DLD1 (cell line): ENCODE data around the gene DOC2B.
"Not testable (repeated sequence)": the region's sequence is repeated elsewhere in the genome, so short reads cannot be mapped to it uniquely, and the experiment has no call there.

Experiments
- in situ Hi-C: cut with HindIII; loops from 2 replicates; pipeline ENCODE4 v1.10.0; 2017; ENCODE audit warnings: low sequenced_read_pairs

DOC2B gene

DNA sequence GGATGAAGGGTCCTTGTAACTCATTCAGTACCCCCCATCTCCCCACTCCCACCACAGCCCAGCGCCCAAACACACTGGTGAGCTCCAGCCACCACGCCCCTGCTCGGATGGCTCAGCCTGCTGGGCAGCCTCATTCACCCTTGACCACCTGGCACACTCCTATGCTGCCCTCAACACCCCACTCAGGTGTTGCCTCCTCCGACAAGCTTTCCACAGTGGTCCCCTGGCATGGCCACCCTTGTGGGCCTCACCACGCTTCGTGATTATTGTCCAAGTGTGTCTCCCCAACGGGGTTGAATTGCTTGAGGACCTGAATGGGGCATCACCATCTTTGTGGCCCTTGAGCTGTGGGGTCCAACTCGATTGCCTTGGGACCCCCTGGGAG is 12.0 kb upstream of the DOC2B start:
- in situ Hi-C loops, result no loop called here

DNA sequence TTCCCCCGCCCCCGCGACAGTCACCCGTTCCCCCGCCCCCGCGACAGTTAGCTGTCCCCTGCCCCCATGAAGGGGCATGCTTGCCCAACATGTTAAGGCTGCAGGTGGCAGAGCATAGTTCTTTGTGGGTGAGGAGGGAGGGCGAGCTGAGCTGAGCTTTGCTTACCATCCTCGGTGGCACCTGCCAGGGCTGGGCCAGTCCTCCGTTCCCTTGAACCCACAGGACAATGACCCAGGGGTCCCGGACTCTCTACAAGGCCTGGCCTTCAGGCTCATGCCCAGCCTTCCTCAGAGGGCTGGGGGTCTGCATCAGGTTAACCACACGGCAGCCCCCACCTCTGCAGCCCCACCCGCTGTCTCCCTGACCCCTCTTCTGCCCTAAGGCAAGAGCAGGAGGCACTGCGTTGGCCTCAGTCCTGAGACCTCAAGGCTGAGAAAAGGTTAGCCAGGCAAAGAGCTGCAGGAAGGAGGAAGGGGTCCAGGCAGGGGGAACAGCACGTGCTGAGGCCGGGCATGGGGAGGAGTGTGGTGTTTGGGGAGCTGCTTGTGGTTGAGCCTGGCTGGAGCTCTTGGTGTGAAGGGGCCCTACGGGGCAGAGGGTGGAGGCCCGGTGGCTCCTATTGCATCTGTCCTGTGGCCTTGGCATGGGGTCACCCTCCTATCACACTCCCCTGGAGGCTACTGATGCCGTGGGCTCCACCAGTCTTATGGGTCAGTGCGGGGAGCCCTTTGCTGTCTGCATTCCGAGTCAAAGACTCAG is 11.4 kb upstream of the DOC2B start:
- in situ Hi-C loops, result no loop called here

DNA sequence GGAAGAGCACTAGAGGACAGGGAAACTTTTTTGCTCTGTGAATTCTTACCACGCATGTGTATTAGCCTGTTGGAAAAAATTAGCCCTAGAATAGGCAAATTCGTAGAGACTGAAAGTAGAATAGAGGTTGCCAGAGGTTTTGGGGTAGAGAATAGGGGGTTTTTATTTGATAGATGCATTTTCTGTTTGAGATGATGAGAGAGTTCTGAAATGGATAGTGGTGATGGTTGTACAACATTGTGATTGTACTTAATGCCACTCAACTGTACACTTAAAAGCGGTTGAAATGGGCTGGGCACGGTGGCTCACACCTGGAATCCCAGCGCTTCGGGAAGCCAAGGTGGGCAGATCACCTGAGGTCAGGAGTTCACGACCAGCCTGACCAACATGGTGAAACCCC is 8.0 kb upstream of the DOC2B start:
- in situ Hi-C loops, result no loop called here

DNA sequence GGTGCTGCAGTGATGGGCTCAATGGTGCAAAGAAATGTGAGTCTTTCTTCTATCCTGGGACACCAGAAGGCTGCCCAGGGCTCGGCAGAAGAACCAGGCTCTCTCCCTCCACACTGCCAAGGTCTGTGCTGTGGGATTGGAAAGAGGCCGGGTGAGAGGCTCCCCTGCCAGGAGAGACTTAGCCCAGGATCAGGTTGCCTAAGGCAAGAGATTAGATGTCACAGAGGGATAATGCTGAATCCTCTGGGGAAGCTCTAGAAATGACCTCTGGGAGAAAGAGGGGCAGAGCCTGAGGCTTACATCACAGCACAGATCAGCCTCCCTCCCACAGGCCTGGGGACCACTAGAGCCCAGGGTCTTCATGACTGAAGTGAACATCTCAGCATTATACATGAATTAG is 5.7 kb upstream of the DOC2B start:
- in situ Hi-C loops, result no loop called here

DNA sequence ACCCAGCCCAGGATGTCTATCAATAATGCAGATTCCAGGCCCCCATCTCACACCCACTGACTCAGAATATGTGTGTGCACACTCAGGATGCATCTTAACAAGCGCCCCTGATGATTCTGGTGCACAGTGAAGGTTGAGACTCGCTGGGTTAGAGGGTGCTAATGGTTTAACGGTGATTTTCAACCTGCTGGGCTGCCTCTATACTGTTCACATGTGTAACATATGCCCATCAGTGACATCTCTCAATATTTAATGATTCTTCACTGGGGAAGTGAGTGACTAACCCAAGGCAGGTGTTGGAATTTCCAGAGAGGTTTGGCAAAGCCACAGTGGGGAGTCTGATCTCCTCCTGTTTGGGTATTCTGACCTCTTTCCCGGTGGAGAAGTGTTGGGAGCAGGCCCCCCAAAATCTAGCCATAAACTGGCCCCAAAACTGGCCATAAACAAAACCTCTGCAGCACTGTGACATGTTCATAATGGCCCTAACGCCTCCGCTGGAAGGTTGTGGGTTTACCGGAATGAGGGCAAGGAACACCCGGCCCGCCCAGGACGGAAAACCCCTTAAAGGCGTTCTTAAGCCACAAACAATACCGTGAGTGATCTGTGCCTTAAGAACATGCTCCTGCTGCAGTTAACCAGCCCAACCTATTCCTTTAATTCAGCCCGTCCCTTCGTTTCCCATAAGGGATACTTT is 4.1 kb upstream of the DOC2B start:
- in situ Hi-C loops, result no loop called here

DNA sequence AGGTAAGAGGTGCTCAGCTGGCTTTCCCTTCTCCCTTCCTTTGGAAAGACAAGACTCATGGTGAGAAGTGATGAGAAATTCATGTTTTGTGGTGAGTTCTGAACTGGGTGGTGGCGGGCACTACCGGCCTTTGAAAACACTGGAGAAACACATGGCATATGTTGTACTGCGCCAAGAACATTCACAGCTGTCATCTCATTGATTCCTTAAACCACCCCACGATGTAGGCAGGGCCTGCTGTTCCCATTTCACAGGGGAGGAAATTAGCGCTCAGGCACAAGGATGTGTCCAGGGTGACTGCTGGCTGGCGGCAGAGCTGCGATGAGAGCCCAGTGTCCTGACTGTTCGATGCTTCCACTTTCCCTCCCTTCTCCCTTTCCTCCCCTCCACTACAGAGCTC is 1.6 kb upstream of the DOC2B start:
- in situ Hi-C loops, result no loop called here

DNA sequence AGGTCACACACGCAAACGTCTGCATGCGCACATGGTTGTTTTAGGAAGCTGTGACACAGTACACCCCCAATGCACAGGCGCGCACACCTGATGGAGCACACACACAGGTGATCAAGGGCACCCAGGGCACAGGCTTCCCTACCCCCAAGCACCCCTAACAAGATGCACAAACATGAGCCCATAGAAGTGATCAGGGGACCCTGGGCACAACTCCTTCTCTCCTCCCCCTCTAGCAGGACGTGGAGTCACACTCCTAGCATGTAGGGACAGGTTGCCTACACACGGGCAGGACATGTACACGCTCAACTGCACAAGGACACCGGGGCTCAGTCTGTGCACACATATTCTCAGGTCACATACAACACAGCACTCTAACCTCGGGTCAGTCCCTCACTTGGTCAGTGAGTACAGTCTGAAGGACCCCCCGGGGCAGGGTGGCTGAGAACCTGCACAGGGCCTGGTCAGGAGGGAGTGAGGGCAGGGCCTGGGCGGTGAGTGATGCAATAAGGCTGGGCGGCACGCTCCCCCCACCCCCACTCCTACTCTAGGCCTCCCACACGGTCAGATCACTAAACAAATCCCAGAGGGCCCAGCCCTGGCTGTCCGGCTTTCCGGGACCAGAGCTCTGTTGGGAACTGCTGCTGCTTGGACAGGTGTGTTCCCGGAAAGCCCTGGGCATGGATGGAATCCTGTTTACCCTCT is 751 bp upstream of the DOC2B start:
- in situ Hi-C loops, result no loop called here

DNA sequence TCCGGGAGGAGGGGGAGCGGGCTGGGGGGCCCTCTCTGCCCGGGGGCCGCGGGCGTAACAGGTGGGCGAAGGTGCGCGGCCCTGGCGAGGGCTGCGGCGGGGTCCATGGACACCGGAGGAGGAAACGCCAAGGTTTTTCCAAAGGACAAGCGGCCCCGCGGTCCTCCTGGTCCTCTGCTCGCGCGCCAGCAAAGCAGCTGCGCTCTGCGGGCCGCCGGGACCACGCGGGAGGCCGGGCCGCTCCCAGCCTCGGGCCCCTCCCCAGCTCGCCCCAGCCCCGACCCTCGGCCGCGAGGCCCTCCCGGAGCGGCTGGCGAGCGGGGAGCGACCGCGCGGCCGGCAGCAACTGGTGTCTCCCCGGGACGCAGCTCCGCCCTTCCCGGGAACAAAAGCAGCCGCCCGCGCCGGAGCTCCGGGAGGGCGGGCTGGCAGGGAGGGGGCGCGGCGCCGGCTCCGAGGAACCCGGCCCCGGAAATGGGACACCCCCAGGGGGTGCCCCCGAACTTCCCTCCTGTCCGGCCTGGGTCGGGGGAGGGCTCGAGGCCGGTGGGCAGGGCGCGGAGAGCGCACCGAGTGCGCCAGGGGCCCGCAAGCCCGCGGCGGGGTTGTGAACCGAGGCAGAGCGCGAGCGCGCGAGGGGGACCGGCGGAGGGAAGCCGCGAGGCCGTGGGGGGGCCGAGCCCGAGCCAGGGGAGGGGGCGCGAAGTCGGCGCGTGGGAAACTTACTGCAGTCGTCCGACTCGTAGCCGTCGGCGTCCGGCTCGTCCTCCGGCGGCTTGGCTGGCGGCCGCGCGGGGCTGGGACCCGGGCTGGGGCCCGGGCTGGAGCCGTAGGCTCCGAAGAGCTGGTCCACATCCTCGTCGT is 837 bp downstream of the DOC2B start:
- in situ Hi-C loops, result no loop called here

DNA sequence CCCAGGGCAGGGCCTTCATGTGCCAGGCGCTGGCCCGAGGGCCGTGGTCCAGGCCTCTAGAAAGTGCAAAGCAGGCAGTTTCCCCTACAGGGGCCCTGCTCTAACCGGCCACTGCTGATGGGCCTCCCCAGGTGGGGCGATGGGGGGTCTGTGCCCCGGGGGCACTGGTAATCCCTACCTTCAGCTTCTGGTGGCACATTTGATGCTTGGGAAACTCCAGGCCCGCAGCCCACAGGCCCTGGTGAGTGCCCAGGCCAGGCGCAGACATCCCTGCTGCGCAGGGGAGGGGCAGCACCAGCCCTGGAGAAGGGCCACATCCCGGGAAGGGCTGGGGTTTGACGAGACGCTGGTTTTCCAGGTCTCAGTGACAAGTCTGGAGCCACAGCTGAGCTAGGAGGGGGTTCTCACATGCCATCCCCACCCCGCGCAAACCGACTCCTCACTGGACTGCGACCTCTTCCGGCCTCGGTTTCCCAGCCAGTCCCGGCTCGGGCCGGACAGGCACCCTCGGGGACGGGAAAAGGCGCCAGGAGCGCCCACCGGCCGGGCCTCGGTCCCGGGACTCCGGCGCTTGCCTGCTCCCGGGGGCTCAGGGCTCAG is 1.6 kb downstream of the DOC2B start:
- in situ Hi-C loops, result no loop called here

DNA sequence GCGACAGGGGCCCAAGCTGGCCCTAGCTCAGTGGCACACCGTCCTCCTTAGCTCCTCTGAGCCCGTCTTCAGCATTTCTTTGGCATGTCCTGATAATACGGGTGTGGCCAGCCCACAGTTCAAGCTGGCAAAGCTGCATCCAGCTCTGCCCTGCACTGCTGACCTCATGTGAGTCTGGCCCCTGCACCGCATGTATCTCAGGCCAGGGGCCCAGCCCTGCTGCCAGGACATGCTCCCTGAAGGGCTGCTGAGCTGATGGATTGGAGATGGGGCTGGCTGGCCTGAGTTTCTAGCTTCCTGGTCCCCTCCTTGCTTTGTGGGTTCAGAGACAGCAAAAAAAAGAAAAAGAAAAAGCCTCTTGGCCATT is 2.4 kb downstream of the DOC2B start:
- in situ Hi-C loops, result no loop called here

DNA sequence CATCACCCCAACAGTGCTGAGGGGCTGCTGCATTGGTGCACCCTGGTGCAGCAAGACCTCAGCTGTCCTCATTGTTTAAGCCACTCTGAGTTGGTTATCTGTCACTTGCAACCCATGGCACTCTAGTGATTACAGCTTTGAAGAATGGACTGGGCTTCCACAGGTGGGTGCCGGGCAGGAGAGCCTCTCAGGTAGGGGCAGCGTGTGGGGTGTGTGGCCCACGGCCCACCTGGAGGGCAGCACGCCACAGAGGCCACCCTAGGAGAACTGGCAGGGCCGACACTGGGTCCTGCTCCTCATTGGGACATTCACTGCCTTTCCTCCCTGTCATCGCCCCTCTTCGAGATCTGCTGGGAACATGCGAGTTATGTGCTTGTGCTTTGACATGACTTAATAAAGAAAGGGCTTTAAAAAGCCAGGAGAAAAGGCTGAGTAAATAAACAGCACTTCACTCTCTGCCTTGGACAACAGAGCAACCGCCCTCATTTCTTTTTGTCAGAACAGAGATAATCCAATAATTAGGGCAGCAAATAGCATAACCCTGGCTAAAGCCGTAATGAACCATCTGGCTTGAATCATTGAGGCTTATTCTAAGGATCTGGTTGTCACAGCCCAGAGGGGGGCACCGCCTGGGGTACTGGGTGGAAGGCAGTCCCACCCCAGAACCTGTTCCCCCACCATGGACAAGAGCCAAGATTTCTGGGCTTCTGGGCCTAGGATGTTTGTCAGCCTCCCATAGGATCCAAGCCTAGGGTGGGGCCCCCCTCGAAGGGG is 3.0 kb downstream of the DOC2B start:
- in situ Hi-C loops, result no loop called here

DNA sequence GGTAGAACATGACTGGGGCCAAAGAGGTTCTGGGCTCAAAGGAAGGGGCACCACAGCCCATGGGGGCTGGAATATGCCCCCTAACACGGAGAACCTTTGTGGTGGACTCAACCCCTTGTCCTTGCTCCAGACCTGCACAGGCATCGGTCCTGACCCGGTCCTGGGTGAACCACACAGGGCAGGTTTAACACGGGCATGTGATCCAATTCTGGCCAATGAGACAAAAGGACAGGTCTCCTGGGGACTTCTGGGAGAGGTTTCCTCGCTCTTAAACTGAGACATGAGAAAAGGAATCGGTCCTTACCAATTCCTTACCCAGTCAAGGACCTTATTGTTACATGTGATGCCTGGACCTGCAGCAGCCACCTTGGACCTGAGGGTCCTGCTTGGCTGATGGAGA is 3.7 kb downstream of the DOC2B start:
- in situ Hi-C loops, result no loop called here

DNA sequence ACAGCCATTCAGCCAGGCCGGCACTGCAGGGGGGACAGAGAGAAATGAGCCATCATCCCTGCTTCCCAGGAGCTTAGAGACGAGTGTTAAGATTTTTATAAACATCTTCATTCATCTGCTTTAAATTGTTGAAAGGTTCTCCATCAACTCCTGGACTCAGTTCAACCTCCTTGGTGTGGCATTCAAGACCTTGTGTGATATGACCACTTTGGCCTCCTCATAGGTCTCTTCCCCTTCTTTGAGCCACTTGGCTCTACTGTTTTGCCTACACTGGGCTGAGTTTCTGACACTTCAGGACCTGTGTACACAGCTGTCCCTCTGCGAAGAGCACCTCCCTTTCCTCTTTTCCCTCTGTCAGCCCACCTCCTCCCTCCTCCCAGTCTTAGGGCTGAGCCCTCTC is 4.3 kb downstream of the DOC2B start:
- in situ Hi-C loops, result no loop called here

DNA sequence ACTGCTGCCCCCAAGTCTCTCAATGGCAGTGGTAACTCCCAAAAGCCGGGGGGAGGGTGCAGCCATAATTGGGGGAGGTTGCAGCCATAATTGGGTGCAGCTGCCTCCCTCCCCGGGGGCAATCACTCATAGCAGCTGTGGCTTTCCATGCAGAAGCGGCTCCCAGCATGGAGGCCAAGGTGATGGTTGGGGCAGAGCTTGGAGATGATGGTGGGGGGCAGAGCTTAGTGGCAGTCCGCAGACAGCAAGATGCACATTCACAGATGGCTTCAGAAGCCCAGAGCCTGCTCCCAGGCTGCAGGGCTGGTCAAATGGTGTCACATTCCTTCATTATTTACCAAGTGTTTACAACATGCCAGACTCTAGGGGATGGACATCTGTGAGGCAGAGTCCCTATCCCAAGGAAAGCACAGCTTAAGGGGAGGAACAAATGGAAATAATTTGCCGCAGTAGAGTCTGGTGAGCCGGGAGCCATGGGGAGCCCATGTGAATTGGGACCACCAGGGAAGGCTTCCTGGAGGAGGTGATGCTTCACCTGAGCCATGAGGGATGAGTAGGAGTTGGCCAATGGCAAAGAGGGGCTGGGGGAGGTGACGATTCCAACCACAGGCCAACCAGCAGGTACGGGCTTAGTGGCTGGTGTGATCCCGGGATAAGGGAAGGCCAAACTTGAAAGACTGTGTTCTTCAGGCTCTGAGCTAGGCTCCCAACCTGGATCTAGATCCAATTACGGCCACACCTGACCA is 8.1 kb downstream of the DOC2B start:
- in situ Hi-C loops, result no loop called here

DNA sequence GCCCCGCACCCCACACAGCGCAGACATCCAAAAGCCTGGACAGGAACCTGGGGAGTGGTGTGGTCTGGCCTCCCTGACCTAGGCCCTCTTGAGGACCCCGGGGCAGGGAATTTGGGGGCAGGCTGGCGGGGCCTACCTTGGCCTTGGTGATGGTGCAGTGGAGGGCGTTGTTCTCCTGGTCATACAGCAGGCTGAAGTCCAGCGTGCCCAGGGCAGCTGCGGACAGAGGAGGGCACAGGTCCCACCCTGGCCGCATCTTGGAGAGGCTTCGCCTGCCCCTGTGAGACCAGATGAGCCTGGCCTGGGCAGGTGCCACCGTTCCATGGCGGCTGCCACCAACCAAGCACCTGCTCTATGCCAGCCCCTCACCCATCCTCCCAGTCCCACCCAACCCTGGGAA is 9.0 kb downstream of the DOC2B start:
- in situ Hi-C loops, result no loop called here

DNA sequence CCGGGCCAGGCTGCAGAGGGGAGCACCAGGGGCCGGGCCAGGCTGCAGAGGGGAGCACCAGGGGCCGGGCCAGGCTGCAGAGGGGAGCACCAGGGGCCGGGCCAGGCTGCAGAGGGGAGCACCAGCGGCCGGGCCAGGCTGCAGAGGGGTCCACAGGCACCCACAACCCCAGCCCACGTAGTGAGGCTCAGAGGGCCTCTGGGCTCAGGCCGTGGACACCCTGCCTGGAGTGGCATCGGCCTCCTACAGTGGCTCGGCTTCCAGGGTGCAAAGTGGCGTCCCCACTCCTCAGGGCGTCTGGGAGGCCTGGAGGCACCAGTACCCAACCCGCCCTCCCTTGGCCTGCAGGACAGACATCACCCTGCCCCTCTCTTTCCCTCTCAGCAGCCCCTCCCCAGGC is 9.6 kb downstream of the DOC2B start:
- in situ Hi-C loops, result no loop called here

DNA sequence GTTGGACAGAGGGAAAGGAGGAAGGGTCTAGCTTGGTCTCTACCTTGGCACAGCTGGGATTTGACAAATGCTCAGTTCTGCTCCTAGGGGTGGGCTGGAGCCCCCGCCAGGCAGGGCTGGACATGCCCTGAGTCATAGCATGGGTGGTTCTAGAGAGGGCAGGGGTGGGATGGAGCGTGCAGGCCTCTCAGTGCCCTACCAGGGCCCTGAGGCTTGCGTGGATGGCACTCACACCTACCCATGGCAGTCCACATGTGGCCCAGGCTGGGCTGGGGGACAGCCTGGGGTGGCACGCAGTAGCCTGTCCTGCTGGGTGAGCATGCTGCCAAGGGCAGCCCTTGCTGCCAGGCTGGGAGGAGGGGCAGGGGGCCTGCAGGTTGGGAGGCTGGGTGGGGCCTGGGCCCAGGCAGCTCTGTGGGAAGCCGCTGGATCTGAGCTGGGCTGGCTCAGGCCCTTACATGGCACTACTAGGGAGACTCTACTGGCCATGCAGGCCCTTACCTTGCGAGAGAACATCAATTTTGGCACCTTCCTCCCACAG is 11.2 kb downstream of the DOC2B start:
- in situ Hi-C loops, result no loop called here

DNA sequence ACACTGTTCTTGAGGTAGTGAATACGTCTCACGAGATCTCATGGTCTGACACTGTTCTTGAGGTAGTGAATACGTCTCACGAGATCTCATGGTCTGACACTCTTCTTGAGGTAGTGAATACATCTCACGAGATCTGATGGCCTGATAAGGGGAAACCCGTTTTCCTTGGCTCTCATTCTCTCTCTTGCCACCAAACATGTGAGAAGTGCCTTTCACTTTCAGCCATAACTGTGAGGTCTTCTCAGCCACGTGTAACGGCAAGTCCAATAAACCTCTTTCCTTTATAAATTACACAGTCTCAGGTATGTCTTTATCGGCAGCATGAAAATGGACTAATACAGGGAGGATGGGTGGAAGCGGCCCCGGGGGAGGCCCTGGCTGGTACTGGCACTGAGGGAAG is 12.8 kb downstream of the DOC2B start:
- in situ Hi-C loops, result not testable (repeated sequence)

DNA sequence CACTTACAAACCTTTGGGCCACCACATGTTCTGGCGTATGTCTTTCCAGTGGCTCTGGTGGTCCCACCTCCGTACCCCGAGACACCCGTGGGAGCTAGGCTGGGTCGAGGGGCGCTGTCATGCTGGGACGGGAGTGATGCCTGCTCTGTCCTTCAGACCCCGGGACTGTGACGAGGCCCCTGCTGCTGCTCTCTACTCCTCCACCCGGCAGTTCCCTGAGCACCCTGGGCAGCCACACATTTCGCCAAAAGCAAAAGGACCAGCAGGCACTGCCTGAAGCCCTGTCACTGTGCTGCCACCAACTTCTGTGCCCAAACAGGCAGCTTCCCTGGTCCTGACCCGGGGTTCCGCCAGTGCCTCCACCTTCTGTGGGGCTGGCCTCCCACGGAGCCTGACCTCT is 15.5 kb downstream of the DOC2B start:
- in situ Hi-C loops, result no loop called here
